ENCODE data around the gene ABHD17C. TPM values are rescaled to one million over a fixed set of nuclear protein-coding genes. Genes with fewer than 3 reads are reported as not detected.

ABHD17C gene
- total and polyA plus RNA-seq, 2 donors (not counting 3 experiments of a cell fraction or from before 2014, with no cell fraction given), result 5.9 to 10.9 TPM

DNA sequence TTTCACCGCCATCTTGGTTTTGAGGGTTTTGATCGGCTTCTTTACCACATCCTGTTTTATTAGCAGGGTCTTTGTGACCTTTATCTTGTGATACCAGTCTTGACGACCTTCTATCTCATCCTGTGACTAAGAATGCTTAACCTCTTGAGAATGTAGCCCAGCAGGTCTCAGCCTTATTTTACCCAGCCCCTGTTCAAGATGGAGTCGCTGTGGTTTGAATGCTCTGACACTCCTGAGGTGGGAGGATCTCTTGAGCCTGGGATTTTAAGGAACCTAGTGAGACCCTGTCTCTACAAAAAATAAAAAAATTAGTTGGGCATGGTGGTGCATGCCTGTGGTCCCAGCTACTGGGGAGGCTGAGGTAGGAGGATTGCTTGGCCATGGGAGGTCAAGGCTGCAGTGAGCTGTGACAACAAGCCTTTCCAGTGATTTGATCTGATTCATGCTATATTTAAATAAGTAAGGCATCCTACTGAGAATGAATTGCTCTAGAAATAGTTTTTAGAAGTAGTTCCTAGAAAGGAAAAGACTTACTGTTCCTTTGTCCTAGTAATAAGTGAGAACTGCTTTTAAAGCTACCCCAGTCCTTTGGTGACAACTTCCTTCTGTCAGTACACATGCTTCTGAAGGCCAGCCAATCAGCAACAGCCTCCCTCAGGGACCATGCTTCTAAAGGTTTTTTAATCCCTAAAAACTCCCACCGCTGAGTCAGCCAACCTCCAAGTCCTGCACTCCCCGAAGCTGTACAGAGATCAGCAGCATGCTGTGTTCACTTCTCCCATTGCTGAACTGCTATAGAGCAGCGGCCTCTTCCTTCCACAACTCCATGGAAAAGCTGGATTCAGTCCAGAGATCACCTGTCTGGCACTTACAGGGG lies 75.0 kb downstream of the ABHD17C start:
- H3K27me3 ChIP-seq (ENCODE audit: control insufficient read depth in 2 of 2, insufficient read depth in 2 of 2, low read length in 2 of 2), result no peaks in the 10 kb centered on the region
- no TSS peak for BruUV-seq (replicated peaks)
- no peaks in the 10 kb centered on the region for H3K79me2 ChIP-seq (ENCODE audit: control insufficient read depth, insufficient read depth, low read length)
- no peak overlapping the region for H3K9ac ChIP-seq (replicated peaks; ENCODE audit: extremely low read depth, insufficient read depth, low read length)
- no peak overlapping the region for H3K27ac ChIP-seq (ENCODE audit: insufficient read depth, low read depth, low read length)
- no peaks in the 10 kb centered on the region for H4K20me1 ChIP-seq (replicated peaks; ENCODE audit: control insufficient read depth, extremely low read depth, insufficient read depth, low read length)
- dilution Hi-C loops (cut with MboI; ENCODE audit: extremely low pct_ligation_motif_present, low sequenced_read_pairs), result no loop called here
- H3K4me3 ChIP-seq (replicated peaks in 1 of 3; ENCODE audit: insufficient read depth in 1 of 3, low read depth in 1 of 3, low read length in 3 of 3), result no peak overlapping the region
- H3K9me3 ChIP-seq (replicated peaks; ENCODE audit: control insufficient read depth, insufficient read depth, low read length), result no peaks in the 10 kb centered on the region
- no peak for TF ChIP-seq POLR2A (IDR thresholded peaks at IDR 0.05; ENCODE audit: low read depth, low read length)
- TF ChIP-seq, protein P1, sequence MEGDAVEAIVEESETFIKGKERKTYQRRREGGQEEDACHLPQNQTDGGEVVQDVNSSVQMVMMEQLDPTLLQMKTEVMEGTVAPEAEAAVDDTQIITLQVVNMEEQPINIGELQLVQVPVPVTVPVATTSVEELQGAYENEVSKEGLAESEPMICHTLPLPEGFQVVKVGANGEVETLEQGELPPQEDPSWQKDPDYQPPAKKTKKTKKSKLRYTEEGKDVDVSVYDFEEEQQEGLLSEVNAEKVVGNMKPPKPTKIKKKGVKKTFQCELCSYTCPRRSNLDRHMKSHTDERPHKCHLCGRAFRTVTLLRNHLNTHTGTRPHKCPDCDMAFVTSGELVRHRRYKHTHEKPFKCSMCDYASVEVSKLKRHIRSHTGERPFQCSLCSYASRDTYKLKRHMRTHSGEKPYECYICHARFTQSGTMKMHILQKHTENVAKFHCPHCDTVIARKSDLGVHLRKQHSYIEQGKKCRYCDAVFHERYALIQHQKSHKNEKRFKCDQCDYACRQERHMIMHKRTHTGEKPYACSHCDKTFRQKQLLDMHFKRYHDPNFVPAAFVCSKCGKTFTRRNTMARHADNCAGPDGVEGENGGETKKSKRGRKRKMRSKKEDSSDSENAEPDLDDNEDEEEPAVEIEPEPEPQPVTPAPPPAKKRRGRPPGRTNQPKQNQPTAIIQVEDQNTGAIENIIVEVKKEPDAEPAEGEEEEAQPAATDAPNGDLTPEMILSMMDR (IDR thresholded peaks at IDR 0.05; ENCODE audit: extremely low read depth in 1 of 2, insufficient read depth in 1 of 2, low read depth in 1 of 2, low read length in 2 of 2), result no peak
- TF ChIP-seq, protein P2, sequence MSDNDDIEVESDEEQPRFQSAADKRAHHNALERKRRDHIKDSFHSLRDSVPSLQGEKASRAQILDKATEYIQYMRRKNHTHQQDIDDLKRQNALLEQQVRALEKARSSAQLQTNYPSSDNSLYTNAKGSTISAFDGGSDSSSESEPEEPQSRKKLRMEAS (IDR thresholded peaks at IDR 0.05; ENCODE audit: insufficient read depth, insufficient read length), result no peak
- no peak for TF ChIP-seq JUN (IDR thresholded peaks at IDR 0.05; ENCODE audit: borderline replicate concordance, insufficient read depth, insufficient read length, low read depth)
- no peak for TF ChIP-seq MYC (IDR thresholded peaks at IDR 0.05; ENCODE audit: low read depth, low read length)
- TF ChIP-seq EZH2 (IDR thresholded peaks at IDR 0.05; ENCODE audit: borderline replicate concordance, low read depth, low read length, severe bottlenecking), result no peak
- H3K4me1 ChIP-seq (ENCODE audit: control insufficient read depth, extremely low read depth, insufficient read depth, low read length), result no peaks in the 10 kb centered on the region
- H3K9me1 ChIP-seq (replicated peaks; ENCODE audit: control insufficient read depth, extremely low read depth, insufficient read depth, low read length), result no peaks in the 10 kb centered on the region
- H3K4me2 ChIP-seq (ENCODE audit: insufficient read depth, low read length), result no peak overlapping the region
- FAIRE-seq (no peak), DNase-seq (ENCODE audit: low read depth, low spot score) (no peak)
- H2AFZ ChIP-seq (ENCODE audit: low read depth, low read length), result no peak overlapping the region
- ChIA-PET CTCF (interaction anchor here (1.9 kb wide), 1 partner anchor 202 kb away, joined by 8 read pairs; no protein-coding TSS in a partner anchor), POLR2A (no interaction called here)
- intact Hi-C loops (cut with micrococcal nuclease), result no loop called here
- H3K36me3 ChIP-seq (ENCODE audit: control insufficient read depth in 2 of 2, extremely low read depth in 1 of 2, insufficient read depth in 2 of 2, low read length in 2 of 2), result no peaks in the 10 kb centered on the region

Data from endothelial cell of umbilical vein (primary cell).